GM19328 (cell line): ENCODE results near the gene UXS1.

Experiments used
- ATAC-seq: cut with Tn5 transposase; IDR thresholded peaks from one replicate; pipeline ENCODE4 v1.9.1; 2021; ENCODE audit warnings: mild to moderate bottlenecking, moderate library complexity; ENCODE audit not compliant: unreplicated experiment

Gene UXS1

DNA sequence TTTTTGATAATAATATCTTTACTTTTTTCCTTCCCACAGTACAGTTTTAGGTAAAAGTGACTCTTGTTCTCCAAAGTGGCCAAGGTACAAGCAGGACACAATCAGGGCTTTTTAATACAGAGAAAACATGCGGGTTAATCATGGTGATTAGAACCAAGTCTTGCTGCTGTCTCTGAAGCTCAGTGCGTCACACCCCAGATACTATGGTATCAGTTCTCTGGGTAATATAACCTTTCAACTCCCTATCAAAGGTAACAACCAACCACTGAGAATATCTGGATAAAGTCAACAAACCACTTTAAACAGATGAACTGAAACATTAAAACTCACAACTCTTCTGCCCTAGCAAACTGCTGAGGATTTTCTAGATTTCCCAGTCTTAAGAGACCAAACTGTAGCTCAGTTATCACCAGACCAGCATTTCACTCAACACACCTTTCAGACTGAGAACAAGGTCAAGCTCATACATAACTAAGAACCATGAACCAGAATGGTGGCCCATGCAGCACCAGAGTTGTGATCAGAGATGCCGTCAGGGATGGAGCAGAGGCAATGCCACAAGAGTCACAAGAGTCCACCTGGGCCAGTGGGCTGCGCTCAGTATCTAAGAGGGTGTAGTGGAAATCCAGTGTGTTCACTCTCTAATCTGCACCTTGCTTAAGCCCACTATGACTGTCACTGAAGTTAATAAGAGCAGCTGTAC lies 103.0 kb downstream of the UXS1 start:
- ATAC-seq: no peak

DNA sequence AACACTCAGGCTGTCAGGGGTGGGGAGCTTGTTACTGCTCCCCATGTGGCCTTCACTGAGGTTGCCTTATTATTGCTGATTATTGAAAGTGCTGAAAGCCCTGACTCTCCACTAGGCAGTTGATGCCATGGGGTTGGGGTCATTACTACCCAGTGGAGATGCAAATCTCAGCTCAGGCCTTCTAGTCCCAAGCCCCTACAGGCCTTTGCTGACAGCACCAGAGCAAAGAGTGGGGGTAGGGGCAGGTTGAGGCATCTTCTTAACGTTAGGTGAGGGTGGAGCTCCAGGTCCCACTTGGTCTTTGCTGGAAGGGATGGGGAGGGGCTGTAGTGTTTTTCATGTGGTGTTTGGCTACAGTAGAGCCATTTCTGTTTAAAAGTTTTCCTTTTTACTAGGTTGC lies 104.5 kb downstream of the UXS1 start:
- ATAC-seq: no peak

DNA sequence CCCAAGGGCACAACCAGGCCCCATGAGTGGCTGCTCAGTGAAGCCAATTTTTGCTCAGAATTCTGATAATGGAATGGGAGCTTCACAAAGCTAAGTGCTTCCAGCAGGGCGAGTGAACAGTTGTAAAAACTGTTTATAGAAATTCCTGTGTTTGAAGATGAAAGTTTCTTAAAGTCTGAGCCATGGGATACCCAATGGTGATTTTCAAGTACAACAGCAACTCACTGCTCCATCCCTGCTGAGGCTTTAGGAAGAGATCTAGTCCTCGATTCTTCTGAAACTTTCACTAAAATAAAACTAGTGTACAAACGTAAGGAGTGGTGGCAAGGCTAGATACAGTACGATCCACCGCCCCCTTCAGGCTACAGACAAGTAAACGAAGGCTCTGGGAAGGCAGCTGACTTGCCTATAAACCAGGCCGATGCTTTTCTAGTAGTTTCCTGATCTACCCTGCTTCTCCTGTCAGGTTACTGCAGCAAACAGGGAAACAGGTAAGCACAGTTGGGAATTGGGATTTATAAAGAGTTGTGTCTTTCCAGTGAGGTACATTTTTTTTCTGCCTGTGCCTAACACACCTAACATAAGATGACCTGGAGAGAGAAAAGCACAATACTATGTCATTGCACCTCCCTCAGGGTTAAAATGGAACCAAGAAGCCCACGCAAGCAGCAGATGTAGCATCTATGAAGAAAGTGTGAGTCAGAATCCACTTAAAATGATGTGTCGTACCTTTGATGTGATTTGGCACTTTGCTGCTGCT lies 108.7 kb downstream of the UXS1 start:
- no peak for ATAC-seq

DNA sequence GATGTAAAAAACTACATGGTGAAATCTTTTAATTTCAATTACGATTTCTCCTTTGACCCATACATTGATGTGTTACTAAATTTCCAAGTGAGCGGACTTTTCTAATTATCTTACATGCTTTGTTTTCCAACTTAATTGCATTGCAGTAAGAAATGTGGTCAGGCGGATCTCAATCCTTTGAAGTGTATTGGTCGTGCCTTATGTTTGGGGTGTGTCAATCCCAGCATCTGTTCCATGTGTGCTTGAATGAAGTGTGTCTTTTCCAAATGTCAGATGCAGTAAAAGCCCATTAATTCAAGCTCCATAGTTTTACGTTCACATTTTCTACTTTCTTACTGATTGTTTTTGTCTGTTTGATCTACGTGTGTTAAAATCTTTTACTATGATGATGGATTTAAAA lies 113.1 kb downstream of the UXS1 start:
- ATAC-seq: no peak

DNA sequence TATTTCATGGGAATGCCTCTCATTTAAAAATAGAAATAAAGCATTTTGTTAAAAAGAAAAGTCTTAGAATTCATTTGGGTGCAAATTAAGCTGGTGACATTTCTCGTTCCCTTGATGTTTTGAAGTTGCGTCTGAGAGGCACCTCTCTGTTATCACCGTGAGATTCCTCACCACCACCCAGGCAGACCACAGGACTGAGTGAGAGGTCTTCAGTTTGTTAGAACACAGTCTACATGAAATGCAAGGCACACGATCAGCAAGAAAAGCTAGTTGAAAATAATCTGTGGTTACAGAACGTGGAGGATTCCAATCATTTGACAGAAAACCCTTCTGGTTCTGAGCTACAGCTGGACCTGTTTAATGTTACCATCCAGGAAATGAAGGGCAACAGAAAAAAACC lies 116.0 kb downstream of the UXS1 start:
- ATAC-seq: no peak

DNA sequence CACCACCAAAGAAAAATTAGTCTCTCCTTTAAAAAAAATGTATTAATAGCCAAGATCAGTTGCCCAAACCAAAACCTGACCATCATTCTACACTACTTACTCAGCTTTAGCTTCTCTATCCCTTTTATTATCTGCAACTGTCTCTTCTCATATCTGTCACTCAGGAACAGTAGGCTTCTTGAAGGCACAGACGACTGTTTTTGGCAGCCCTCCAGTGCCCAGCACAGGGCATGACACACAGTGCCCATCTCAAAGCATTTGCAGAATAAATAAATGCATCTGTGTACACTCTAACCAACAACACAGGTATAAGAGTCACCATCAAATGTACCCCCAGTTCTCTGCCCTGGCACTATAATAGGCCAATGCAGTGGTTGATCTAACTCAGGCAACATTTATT lies 117.2 kb downstream of the UXS1 start:
- no peak for ATAC-seq

DNA sequence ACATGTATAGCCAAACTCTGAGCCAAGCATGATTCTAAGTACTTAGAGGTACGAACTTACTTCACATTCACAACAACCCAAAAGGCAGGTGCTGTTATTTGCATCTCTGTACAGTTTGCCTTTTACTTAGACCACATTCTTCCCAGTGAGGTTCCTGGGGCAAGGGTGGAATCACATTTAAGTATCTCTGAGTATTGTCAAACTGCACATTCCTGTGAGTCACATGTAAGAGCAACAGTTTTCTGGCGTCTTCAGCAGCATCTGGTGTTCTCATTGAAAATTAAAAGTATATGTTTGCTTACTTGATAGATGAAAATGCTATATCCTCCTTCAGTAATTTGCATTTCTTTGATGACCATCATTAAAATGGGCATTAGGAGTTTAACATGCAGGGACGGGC lies 119.1 kb downstream of the UXS1 start:
- no peak for ATAC-seq

DNA sequence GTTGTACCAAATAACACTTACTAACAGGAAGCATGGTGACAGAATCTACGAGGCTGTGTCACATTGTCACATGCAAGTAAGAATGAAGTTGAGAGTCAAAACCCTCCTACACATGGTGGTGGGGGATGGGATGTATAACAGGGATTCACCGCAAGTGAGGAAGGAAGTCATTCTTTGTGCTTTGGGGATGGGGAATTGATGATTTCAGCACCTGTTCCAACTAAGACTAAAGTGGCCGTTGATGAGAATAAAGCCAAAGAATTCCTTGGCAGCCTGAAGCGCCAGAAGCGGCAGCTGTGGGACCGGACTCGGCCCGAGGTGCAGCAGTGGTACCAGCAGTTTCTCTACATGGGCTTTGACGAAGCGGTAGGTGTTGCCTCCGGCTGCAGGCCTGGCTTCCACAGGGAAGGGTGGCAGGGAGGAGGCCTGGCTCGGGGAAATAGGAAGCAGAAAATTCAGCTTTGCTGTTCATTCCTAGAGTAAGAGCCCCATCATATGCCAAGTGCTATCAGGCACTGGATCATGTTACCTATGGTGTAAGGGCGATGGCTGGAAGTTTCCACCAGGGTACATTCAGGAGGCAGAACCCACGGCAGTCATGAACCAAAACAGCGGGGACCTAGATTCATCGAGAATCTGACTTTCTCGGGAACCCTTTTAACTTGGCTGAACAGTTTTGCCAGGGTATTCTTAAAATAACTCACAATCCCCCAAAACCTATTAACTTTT lies 120.3 kb downstream of the UXS1 start:
- ATAC-seq: no peak

DNA sequence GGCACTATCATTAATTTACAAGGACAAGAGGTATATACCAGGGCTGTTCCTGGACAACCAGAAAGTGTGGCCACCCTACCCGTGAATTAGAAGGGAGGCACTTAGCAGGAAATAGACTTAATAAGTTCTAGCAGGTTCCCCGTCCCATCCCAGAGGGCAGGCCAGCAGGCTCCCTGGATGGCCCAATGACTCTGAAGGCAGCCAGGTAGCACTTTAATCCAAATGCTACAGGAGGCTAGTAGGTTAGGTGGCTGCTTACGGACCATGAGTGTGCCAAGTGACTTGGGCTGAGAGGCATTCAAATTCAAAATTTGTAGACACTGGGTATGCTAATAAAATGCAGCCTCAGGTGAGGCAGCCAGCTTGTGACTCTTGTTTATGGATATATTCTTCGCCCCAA lies 123.9 kb downstream of the UXS1 start:
- no peak for ATAC-seq

DNA sequence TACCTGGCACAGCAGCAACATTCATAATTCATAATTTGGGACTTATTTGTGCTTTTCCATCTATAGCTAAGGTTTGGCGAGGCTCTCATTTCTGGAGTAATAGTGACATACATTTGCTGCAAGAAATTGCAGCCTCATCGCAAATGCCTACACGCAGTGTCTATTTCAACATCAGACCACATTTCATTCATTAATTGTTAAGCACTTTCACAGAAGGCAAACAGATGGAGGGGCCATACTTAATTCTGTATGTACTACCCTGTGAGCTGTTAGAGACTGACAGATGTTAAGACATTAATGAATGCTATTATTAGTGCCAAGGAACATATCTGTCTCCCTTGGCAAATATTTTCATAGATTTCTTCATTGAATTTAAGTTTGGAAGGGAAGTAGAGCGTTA lies 125.7 kb downstream of the UXS1 start:
- ATAC-seq: no peak

DNA sequence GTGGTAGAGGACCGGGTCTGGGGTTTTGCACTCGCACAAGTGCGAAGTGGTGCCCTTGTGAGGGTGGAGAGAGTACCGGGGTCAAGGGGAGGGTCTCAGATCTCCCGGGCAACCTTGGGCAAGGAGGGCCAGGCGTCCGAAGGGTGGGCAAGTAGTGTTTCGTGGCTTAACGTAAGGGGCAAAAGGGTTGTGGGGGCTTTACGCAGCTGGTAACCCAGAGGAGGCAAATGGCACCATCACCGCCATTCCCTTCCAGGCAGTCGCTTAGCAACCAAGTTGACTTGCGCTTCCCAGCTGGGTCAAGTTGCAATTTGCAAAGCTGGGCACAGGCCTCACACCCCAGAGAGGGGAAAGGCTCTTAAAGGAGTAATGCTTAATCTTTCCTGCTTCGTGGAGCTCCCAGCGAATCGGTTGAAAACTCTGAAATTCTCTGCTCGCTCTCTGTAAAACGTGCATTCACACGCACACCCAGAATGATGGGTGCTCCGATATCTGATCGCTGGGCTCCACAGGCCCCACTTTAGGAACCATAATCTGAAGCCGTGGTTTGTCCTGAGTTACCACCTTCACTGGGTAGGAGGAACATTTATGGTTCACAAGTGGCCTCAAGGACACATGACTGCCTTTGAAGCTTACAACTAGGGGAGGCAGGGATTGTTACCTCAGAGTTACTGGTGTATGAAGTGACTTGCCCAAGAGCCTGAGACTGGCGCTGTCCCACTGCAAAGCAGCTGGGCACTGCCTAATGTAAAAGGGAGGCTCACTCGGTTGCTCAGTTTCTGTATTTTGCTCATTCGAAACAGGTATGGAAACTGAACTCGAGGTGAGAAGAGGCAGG lies 127.9 kb downstream of the UXS1 start:
- ATAC-seq: no peak

DNA sequence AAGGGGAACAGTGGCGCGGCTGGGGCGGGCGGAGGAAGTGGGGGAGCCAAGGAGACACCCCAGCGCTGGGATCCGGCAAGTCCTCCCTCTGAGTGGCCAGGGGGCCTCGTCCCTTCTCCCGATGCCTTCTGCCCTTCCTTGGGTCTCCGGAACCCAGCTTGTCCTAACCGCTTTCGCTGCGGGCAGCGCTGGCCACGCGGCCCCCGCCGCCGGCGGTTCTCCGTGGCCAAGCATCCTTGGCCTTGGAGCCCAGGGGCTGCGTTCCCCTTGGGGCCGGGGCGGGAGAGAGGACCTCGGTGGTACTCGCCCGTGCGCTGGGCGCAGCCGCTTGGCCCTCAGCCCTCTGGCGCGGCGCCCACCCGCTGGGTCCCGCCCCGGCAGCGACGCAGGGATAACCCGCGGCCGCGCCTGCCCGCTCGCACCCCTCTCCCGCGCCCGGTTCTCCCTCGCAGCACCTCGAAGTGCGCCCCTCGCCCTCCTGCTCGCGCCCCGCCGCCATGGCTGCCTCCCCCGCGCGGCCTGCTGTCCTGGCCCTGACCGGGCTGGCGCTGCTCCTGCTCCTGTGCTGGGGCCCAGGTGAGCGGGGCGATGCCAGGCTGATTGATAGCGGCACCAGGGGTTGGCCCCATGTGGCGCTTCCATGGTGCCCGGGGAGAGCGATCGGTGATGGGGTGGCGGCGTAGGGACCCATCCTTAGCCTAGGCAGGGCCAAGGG lies 128.7 kb downstream of the UXS1 start:
- no peak for ATAC-seq

DNA sequence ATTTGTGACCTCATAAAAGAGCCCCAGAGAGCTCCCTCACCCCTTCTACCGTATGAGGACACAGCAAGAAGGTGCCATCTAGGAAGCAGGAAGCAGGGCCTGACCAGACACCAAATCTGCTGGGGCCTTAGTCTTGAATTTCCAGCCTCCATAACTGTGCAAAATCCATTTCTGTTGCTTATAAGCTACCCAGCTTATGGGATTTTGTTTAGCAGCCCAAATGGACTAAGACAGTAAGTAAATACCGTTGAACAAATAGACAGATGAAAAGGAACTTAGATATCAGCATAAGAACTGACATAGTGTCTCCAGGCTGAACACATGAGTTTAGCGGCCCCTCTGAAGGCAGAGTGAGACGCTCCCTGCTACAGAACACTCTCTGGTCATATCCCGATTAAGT lies 130.9 kb downstream of the UXS1 start:
- ATAC-seq: no peak

DNA sequence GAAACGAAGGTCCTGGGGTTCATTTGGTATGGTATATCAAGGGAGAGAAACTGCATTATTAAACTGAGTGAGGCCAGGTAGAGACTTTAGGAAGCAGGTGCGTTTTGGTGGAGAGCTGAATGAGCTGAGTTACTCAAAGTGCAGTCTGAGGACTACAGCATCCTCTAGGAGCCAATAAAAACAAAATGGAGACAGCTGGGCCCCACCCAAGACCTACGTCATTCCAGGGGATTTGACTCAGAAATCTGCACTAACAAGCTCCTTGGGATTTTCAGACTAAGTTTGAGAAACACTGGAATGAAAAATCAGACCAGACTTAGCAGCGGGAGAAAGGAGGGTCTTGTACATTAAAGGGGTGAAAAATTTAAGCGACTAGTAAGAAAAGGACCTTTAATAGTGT lies 131.5 kb downstream of the UXS1 start:
- no peak for ATAC-seq

DNA sequence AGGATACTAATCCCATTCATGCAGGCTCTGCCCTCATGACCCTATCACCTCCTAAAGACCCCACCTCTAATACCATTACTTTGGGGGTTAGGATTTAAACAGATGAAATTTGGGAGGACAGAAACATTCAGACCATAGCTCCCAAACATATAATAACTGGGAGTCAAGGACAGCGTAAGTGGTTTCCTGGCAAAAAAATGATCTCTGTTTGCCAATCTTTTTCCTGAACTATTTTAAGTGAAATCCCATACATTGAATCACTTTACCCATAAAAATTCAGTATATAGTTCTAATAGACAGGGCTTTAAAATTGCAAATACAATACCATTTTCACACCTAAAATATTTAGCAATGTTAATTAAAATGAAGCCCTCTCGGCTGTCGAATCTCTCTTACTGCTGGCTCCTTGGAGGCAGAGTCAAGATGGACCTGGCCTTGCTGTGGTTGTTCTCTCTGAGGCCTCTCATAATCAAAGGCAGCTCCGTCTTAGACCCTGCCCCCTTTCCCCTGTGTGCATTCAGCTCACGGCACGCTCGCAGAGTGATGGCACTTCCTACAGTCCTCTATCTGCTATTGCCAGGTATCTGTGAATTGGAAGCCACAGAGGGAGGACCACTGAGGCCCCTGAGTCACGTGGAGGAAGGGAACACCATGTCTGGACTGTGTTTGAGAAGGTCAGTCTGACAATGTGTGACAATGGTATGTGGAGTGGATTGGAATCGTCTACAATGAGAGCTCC lies 132.3 kb downstream of the UXS1 start:
- no peak for ATAC-seq

DNA sequence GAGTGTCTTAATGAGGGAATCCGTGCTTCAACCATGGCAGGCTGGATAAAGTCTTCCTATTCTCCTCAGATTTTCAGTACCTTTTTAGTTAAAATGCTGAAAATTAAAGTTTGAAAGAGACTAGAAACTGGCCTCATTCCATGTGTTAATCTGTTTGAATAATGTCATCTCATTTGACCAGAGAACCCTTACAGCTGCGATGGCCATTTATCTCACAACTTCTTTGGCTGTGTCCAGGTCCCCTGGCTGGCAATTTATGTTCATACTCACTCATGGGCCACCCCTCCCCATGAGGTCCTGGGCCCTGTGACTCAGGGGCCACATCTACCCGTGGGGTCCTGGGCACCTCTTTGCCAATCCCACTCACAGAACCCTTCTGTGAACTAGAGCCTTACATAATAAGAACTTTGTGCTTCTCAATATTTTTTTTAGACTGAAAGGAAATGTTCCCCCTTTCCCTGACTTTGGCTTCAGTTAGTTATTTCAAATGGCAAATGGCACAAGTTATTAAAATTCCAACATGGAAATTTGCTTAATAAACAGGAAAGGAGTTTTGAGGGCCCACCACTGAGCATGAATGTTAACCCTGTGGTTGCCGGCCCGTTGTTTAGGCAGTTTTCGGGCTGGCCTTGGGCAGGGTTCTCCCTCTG lies 134.6 kb downstream of the UXS1 start:
- no peak for ATAC-seq

DNA sequence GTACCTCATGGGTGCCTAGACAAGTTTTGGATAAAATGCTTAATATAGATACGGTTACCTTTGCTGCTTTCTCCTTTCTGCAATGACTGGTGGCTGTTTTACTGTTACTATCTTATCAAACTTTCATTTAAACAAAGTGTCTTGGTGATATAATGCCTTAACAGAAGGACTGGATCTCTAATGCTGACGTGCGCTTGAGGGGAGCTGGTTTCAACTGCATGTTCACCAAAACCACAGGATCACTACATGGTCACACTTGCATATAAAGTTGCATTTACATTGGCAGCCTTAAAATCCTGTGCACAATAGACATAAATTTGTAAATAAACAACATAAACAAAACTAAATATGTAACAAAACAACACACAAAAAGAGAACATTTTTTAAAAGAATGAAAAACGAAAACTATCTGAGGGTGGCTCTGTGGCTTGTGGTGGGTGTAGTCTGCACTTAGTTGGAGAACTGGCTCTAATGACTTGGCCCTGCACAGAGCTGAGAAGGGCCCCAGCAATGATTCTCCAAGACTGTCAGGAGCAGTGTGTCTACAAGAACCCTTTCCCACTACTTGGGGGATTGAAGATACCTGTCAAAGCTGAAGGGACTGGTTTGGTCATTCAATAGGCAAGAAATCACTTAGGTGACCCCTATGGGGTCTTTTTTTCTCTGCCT lies 135.5 kb downstream of the UXS1 start:
- ATAC-seq: no peak

DNA sequence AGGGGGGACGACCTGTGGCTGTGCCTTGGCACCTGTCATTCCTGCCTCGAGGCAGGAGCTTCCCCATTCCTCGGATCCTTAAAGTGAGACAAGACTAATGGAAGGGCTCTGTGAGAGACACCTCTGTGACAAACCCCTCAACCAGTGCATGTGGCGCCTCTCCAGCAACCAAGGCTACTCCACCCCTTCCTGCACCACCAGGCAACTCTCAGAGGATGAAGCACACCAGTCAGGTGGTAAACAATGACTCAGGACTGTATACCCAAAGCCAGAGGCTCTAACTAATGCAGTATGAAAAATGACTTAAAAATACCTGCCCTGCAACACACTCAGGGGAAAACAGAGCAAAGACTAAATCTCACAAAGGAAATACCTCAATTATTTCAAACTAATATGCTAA lies 136.9 kb downstream of the UXS1 start:
- ATAC-seq: no peak
